ENCODE results near the gene PTPRN2.

DNA sequence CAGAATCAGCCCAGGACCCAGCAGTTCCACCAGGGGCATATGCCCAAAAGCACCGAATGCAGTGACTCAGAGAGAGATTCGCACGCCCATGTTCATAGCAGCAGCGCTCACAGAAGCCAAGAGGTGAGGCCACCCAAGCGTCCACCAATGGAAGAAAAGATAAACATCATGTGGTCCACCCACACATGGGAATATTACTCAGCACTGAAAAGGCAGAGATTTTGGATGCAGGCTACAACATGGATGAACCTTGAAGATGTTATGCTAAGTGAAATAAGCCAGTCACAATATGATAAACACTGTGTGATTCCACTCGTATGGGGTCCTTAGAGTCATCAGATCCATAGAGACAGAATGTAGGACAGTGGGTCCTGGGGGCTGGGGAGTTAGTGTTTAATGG lies 823.4 kb downstream of the PTPRN2 start:
- TF ChIP-seq ZBTB21 (CRISPR knock-in tag; IDR thresholded peaks at IDR 0.05) (no peak), POLR2A (IDR thresholded peaks at IDR 0.05; ENCODE audit: insufficient read depth in 1 of 2, low read depth in 2 of 2, low read length in 2 of 2) (no peak), ZBTB40 (IDR thresholded peaks at IDR 0.05) (no peak), ZBTB40 (CRISPR knock-in tag; IDR thresholded peaks at IDR 0.05) (no peak), NCOA5 (CRISPR knock-in tag; IDR thresholded peaks at IDR 0.05) (no peak), RARG (CRISPR knock-in tag; IDR thresholded peaks at IDR 0.05; ENCODE audit: low read depth) (no peak), SP1 (IDR thresholded peaks at IDR 0.05) (no peak), SP1 (CRISPR knock-in tag; IDR thresholded peaks at IDR 0.05) (no peak), SIN3A (IDR thresholded peaks at IDR 0.05; ENCODE audit: borderline replicate concordance, low read depth, low read length) (no peak)
- TF ChIP-seq, protein P1, sequence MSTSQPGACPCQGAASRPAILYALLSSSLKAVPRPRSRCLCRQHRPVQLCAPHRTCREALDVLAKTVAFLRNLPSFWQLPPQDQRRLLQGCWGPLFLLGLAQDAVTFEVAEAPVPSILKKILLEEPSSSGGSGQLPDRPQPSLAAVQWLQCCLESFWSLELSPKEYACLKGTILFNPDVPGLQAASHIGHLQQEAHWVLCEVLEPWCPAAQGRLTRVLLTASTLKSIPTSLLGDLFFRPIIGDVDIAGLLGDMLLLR (CRISPR knock-in tag; IDR thresholded peaks at IDR 0.05), result no peak
- TF ChIP-seq, protein P2, sequence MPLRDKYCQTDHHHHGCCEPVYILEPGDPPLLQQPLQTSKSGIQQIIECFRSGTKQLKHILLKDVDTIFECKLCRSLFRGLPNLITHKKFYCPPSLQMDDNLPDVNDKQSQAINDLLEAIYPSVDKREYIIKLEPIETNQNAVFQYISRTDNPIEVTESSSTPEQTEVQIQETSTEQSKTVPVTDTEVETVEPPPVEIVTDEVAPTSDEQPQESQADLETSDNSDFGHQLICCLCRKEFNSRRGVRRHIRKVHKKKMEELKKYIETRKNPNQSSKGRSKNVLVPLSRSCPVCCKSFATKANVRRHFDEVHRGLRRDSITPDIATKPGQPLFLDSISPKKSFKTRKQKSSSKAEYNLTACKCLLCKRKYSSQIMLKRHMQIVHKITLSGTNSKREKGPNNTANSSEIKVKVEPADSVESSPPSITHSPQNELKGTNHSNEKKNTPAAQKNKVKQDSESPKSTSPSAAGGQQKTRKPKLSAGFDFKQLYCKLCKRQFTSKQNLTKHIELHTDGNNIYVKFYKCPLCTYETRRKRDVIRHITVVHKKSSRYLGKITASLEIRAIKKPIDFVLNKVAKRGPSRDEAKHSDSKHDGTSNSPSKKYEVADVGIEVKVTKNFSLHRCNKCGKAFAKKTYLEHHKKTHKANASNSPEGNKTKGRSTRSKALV (CRISPR knock-in tag; IDR thresholded peaks at IDR 0.05), result no peak
